Spleen (tissue), 11 donors: ENCODE data around the gene LAMC1. TPM values are rescaled to one million over a fixed set of nuclear protein-coding genes. Genes with fewer than 3 reads are reported as not detected.
A peak's percentile ranks its signal among the peaks of the same experiment; 100 is the strongest.

Source experiments
- DNase-seq: peaks from one replicate; pipeline ENCODE4 v3.0.0-alpha.2; 2020
- H3K27ac ChIP-seq, 8 donors: fragments of 200-600 bp; sonication (generic) in 7 of 8; 1 replicate in 4 of 8; 2 replicates in 4 of 8; pipeline versions ENCODE4 v1.5.0 to v1.8.0; 2016 to 2021; ENCODE audit warnings: inconsistent platforms in 4 of 8, mild to moderate bottlenecking in 4 of 8, moderate library complexity in 1 of 8
- H3K27me3 ChIP-seq, 7 donors: fragments of 200-600 bp; sonication (generic) in 6 of 7; replicated peaks in 1 of 7; 1 replicate in 4 of 7; 2 replicates in 3 of 7; pipeline versions ENCODE4 v1.5.0 to v1.8.0; 2016 to 2021; ENCODE audit warnings: inconsistent platforms in 3 of 7, mild to moderate bottlenecking in 1 of 7
- H3K36me3 ChIP-seq, 6 donors: fragments of 200-600 bp; sonication (generic) in 5 of 6; 1 replicate in 4 of 6; 2 replicates in 2 of 6; pipeline versions ENCODE4 v1.5.0 to v1.8.0; 2016 to 2021; ENCODE audit warnings: inconsistent platforms in 2 of 6
- H3K4me1 ChIP-seq, 6 donors: fragments of 200-600 bp; sonication (generic) in 5 of 6; 1 replicate in 3 of 6; 2 replicates in 3 of 6; pipeline versions ENCODE4 v1.5.0 to v1.8.0; 2016 to 2021; ENCODE audit warnings: inconsistent platforms in 3 of 6
- H3K4me3 ChIP-seq, 8 donors: fragments of 200-600 bp; sonication (generic) in 7 of 8; 1 replicate in 4 of 8; 2 replicates in 4 of 8; pipeline versions ENCODE4 v1.5.0 to v1.8.0; 2016 to 2021; ENCODE audit warnings: inconsistent platforms in 4 of 8, mild to moderate bottlenecking in 4 of 8, moderate library complexity in 2 of 8
- H3K9me3 ChIP-seq, 8 donors: fragments of 200-600 bp; sonication (generic) in 7 of 8; 1 replicate in 4 of 8; 2 replicates in 4 of 8; pipeline versions ENCODE4 v1.5.0 to v1.8.0; 2016 to 2021; ENCODE audit warnings: inconsistent platforms in 4 of 8
- POLR2A ChIP-seq, 3 donors: fragments of 450-650 bp; IDR thresholded peaks; one replicate each; pipeline ENCODE4 v1.5.1; 2017; ENCODE audit warnings: antibody characterized with exemption in 3 of 3, mild to moderate bottlenecking in 1 of 3
- POLR2AphosphoS5 ChIP-seq, 3 donors: sonication (generic); formaldehyde crosslinking; IDR thresholded peaks; one replicate each; pipeline ENCODE4 v1.5.1; 2017; ENCODE audit warnings: antibody characterized with exemption in 3 of 3
- WGBS, 5 donors: extraction: QIAGEN DNeasy Blood & Tissue Kit in 3 of 5; methylation state at CpG; one replicate each; pipeline versions ENCODE4 v1.1.5 to v1.1.7; 2013 to 2018; 5-methylcytosine and 5-hydroxymethylcytosine counted together
- intact Hi-C: fragments of 100-400 bp; cut with DNase I; formaldehyde crosslinking; loops from one replicate; pipeline ENCODE4 v1.15.0; 2023; ENCODE audit warnings: low total_unique reads
- polyA plus RNA-seq, 3 donors: library from polyadenylated mRNA; stranded (reverse); fragments of 200-250 nt; gene quantifications; one replicate each; pipeline ENCODE4 v1.2.1, GENCODE V29; 2013
- total RNA-seq, 7 donors: library from RNA; depleted of rRNA in 3 of 7; stranded (reverse); fragments of >200 nt in 3 of 7; fragmentation: NEBNext Ultra II Directional in 4 of 7; extraction: Animal tissue kit (Norgen Biotek cat#: 25700) in 4 of 7; gene quantifications; one replicate each; pipeline versions ENCODE4 v1.1.0 to v1.2.1, GENCODE V29; 2016 to 2021
- TF ChIP-seq, protein P1 (sequence below), 11 experiments: fragments of 200-600 bp in 7 of 11; fragments of 450-650 bp in 4 of 11; sonication (generic) in 4 of 11; IDR thresholded peaks in 8 of 11; conservative IDR thresholded peaks in 3 of 11; 1 replicate in 7 of 11; 2 replicates in 4 of 11; pipeline versions ENCODE4 v1.4.0 to v1.8.0; 2016 to 2021; ENCODE audit warnings: antibody characterized with exemption in 11 of 11, inconsistent platforms in 4 of 11, mild to moderate bottlenecking in 1 of 11
- donor health status: healthy with polysubstance abuse.
- donor health status: DM: no; HTN: no; CAD: no; lungs with moderate emphysema.
- donor health status: DM: no; HTN: no; CAD: no.
- donor health status: Bipolar disorder and iron deficiency.
- donor health status: healthy.
- donor health status: DM: no; HTN: no; CAD: no.
- donor health status: DM: yes; HTN: yes; CAD: no.

LAMC1 gene
- total and polyA plus RNA-seq, 10 donors = 2.7 to 38.5 (median 30.5) TPM

DNA sequence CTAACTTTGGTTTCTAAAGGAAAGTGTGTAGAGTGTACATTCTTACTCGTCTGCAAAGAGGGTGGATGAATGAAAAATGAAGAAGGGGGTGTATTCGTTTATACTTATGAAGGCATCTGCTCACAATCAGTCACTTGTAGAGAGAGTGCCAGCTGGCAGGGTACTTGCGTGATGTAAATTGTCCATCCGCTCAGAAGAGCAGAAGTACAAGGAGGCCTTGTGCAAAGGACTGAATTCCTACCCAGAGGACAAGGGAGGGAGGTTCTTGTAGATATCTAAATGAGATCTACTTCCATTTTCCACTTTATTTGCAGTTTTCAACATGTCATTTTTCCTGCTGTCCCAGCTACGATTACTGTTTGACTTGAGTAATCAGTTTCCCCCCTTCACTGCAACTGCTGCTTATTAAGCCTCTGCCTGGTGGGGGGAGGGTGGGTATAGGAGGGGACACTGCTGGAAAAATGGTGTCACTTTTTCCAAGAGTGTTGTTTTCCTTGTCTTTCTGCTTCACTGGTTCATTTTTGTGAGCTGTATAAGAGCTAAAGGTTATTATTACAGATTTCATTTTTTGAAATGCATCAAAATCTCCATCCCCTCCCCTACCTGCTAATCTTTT, 67.3 kb downstream of the LAMC1 start:
- no peak for TF ChIP-seq POLR2A (IDR thresholded peaks at IDR 0.05)
- no peak for TF ChIP-seq POLR2AphosphoS5 (IDR thresholded peaks at IDR 0.05)
- TF ChIP-seq, protein P1, sequence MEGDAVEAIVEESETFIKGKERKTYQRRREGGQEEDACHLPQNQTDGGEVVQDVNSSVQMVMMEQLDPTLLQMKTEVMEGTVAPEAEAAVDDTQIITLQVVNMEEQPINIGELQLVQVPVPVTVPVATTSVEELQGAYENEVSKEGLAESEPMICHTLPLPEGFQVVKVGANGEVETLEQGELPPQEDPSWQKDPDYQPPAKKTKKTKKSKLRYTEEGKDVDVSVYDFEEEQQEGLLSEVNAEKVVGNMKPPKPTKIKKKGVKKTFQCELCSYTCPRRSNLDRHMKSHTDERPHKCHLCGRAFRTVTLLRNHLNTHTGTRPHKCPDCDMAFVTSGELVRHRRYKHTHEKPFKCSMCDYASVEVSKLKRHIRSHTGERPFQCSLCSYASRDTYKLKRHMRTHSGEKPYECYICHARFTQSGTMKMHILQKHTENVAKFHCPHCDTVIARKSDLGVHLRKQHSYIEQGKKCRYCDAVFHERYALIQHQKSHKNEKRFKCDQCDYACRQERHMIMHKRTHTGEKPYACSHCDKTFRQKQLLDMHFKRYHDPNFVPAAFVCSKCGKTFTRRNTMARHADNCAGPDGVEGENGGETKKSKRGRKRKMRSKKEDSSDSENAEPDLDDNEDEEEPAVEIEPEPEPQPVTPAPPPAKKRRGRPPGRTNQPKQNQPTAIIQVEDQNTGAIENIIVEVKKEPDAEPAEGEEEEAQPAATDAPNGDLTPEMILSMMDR (IDR thresholded peaks at IDR 0.05 in 8 of 11, conservative IDR thresholded peaks at IDR 0.05 in 3 of 11) = no peak
- intact Hi-C loops = no loop called here
- Histone ChIP-seq H3K4me3 (no peak overlapping the region), H3K36me3 (no peaks in the 10 kb centered on the region), H3K9me3 (no peaks in the 10 kb centered on the region), H3K27ac (peak overlapping the region in 1 of 8 donors; percentile 16), H3K4me1 (peaks cover 0 to 8% (median 0%) of the 10 kb centered on the region in 6 donors), H3K27me3 (no peaks in the 10 kb centered on the region)
- WGBS, 5 donors = 68 to 81% (median 74%) methylated on average over 5 of the region's 5 CpGs
- DNase-seq = no peak

DNA sequence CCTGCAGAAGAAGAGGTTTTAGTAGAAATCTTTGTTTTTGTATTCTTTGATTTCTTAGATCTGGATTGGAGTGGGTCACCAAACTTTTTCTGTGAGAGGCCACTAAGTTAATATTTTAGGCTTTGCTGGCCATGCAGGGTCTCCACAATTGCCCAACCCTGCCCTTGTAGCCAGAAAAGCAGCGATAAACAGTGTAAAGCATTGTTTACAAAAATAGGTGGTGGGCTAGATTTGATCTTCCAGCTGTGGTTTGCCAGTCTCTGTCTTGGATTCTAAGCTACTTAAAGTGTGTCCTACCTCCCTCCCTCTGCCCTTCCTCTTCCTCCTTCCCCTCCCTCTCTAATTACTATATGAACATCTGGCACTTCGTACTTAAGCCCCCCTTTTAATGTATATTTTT, 68.0 kb downstream of the LAMC1 start:
- no peak for TF ChIP-seq POLR2AphosphoS5 (IDR thresholded peaks at IDR 0.05)
- no peak for TF ChIP-seq POLR2A (IDR thresholded peaks at IDR 0.05)
- TF ChIP-seq, protein P1 (IDR thresholded peaks at IDR 0.05 in 8 of 11, conservative IDR thresholded peaks at IDR 0.05 in 3 of 11) = no peak
- Histone ChIP-seq H3K4me3 (no peak overlapping the region), H3K27ac (peak overlapping the region in 1 of 8 donors; percentile 16), H3K27me3 (no peaks in the 10 kb centered on the region), H3K36me3 (no peaks in the 10 kb centered on the region), H3K9me3 (no peaks in the 10 kb centered on the region), H3K4me1 (peaks cover 0 to 8% (median 0%) of the 10 kb centered on the region in 6 donors)
- intact Hi-C loops = no loop called here
- WGBS, 5 donors = 63 to 77% (median 73%) methylated on average over 2 of the region's 2 CpGs
- DNase-seq = no peak

DNA sequence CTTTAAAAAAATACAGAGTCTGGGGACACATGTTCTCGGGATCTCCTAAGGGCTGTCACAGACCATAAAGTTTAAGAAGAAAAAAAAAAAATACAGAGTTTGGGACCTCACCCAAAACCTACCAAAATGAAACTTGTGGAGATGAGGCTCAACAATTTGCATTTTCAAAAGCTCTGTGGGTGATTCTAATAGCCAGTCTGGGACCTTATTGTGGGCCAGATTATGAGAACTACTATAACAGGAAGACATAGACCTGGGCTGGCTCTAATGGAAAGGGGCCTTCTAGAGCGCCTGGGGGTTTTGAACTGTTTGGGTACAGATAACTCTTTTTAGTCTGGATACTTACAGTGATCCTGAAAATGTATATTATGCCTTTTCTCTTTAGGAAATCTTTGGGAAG, 69.1 kb downstream of the LAMC1 start:
- no peak for TF ChIP-seq POLR2AphosphoS5 (IDR thresholded peaks at IDR 0.05)
- TF ChIP-seq, protein P1 (IDR thresholded peaks at IDR 0.05 in 8 of 11, conservative IDR thresholded peaks at IDR 0.05 in 3 of 11) = no peak
- TF ChIP-seq POLR2A (IDR thresholded peaks at IDR 0.05) = no peak
- H3K36me3 ChIP-seq = no peaks in the 10 kb centered on the region
- H3K27me3 ChIP-seq = no peaks in the 10 kb centered on the region
- no peaks in the 10 kb centered on the region for H3K9me3 ChIP-seq
- WGBS, 5 donors = 84 to 99% (median 92%) methylated on average over 2 of the region's 2 CpGs
- no peak for DNase-seq
- H3K4me1 ChIP-seq = peaks cover 0 to 8% (median 2%) of the 10 kb centered on the region in 6 donors
- intact Hi-C loops = no loop called here
- no peak overlapping the region for H3K4me3 ChIP-seq
- H3K27ac ChIP-seq = no peak overlapping the region

DNA sequence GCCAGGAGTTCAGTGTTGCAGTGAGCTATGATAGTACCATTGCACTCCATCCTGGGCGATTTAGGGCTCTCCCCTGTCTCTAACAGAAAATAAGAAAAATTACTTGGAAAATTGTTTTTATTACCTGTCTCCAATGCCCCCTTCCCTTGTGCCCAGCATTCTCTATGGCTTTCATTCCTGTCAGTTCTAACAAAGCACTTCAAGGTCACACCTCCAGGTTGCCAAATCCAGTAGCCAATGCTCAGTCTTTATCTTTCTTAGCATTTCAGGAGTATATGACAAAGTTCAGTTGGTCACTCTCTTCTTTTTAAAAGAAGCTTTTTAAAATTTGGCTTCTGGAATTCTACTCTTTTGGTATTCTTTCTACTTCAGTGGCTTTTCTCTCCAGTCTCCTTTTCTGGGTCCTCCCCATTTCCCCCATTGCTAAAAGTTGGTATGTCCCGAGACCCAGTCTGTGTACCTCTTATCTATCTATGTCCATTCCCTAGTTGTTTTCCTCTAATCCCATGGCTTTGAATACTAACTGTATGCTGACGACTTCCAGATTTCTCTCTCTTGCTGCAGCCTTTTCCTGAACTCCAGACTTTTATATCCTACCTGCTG, 69.9 kb downstream of the LAMC1 start:
- intact Hi-C loops = no loop called here
- Histone ChIP-seq H3K4me1 (peaks cover 0 to 17% (median 4%) of the 10 kb centered on the region in 6 donors), H3K36me3 (no peaks in the 10 kb centered on the region), H3K27me3 (no peaks in the 10 kb centered on the region), H3K4me3 (no peak overlapping the region), H3K9me3 (no peaks in the 10 kb centered on the region), H3K27ac (no peak overlapping the region)
- no peak for DNase-seq
- TF ChIP-seq POLR2A (IDR thresholded peaks at IDR 0.05) (no peak), POLR2AphosphoS5 (IDR thresholded peaks at IDR 0.05) (no peak)
- TF ChIP-seq, protein P1 (IDR thresholded peaks at IDR 0.05 in 8 of 11, conservative IDR thresholded peaks at IDR 0.05 in 3 of 11) = no peak
- WGBS, 5 donors = 71 to 95% (median 91%) methylated on average over 3 of the region's 3 CpGs
